Gastrocnemius medialis (tissue), 4 donors: Measurements from ENCODE around the gene ARMC2.

Experiments
- CTCF ChIP-seq, 5 experiments: fragments of 450-650 bp in 3 of 5; fragments of 200-600 bp in 2 of 5; sonication (generic) in 2 of 5; IDR thresholded peaks in 4 of 5; conservative IDR thresholded peaks in 1 of 5; 1 replicate in 4 of 5; 2 replicates in 1 of 5; pipeline ENCODE4 v1.5.1; 2016 to 2019; ENCODE audit warnings: antibody characterized with exemption in 5 of 5, mild to moderate bottlenecking in 3 of 5, moderate library complexity in 3 of 5
- POLR2A ChIP-seq, 2 donors: fragments of 450-650 bp; IDR thresholded peaks; one replicate each; pipeline ENCODE4 v1.6.1; 2017; ENCODE audit warnings: antibody characterized with exemption in 2 of 2, mild to moderate bottlenecking in 2 of 2, moderate library complexity in 2 of 2

- no peak for TF ChIP-seq CTCF (IDR thresholded peaks at IDR 0.05 in 4 of 5, conservative IDR thresholded peaks at IDR 0.05 in 1 of 5)
- no peak for TF ChIP-seq POLR2A (IDR thresholded peaks at IDR 0.05)
Measured at GRCh38 chr6:108832738-108833137, 15.5 kb upstream of the ARMC2 start.
